ENCODE results near the gene MPP3. TPM values are rescaled to one million over a fixed set of nuclear protein-coding genes. Genes with fewer than 3 reads are reported as not detected.

Gene MPP3
- total and polyA plus RNA-seq, 2 of the 4 experiments (the other 2 are of a cell fraction): 5.7 to 11.9 TPM

DNA sequence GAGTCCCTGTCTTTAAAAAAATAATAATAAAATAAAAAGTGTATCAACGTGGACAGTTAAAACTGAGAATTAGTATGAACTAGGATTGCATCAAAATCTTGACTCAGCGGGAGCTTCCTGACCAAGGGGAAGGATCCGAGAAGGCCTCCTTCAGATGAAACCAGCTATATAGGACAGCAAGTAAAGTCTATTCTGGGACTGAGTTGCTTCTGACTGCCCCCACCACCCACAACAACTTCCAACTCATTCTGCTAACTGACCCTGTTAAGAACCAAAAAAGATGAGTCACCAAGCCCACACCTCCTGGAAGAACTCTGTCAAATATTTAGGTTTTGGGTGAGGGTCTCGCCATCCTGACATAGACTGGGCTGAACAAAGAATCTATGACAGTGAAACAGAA is 24.9 kb downstream of the MPP3 start:
- no peak overlapping the region for H3K9ac ChIP-seq (ENCODE audit: low read depth, low read length)
- no TSS peak for BruUV-seq (replicated peaks)
- H2BK15ac ChIP-seq (ENCODE audit: low read depth, low read length): no peak overlapping the region
- no peak overlapping the region for H2BK5ac ChIP-seq (ENCODE audit: low read depth, low read length, poor library complexity, severe bottlenecking)
- CTCF ChIA-PET: no interaction called here
- in situ Hi-C loops (cut with MboI; ENCODE audit: low sequenced_read_pairs) (no loop called here), intact Hi-C loops (cut with micrococcal nuclease) (no loop called here), dilution Hi-C loops (cut with HindIII; ENCODE audit: low sequenced_read_pairs, unreplicated experiment) (no loop called here)
- no peak overlapping the region for H2BK20ac ChIP-seq (ENCODE audit: low read depth, low read length)
- no peak overlapping the region for H4K91ac ChIP-seq (ENCODE audit: insufficient read depth, low read depth, low read length)
- H3K4me1 ChIP-seq (ENCODE audit: control insufficient read depth, insufficient read depth, low read length): peaks cover 2% of the 10 kb centered on the region; the same call in 1 of the 2 replicates
- H4K20me1 ChIP-seq (ENCODE audit: insufficient read depth, low read length): peaks cover 5% of the 10 kb centered on the region; the same call in 1 of the 2 replicates
- no peak overlapping the region for H3K4me3 ChIP-seq (ENCODE audit: insufficient read depth, low read depth, low read length)
- no CpG with 5 or more reads among the region's 4 CpGs for WGBS, 2 experiments (ENCODE audit: extremely low coverage in 2 of 2, insufficient read length in 1 of 2)
- H2AK9ac ChIP-seq (replicated peaks; ENCODE audit: low read depth, low read length, poor library complexity): no peak overlapping the region
- H4K5ac ChIP-seq (ENCODE audit: low read depth, low read length): no peak overlapping the region
- ATAC-seq (ENCODE audit: low read depth): no peak
- H3K9me1 ChIP-seq (ENCODE audit: insufficient read depth, low read length): 0 out of 2 replicates have a peak, but pooled peaks cover 3% of the 10 kb centered on the region
- H3K4me2 ChIP-seq (ENCODE audit: low read depth, low read length): no peak overlapping the region
- H4K8ac ChIP-seq (ENCODE audit: low read depth in 2 of 2, low read length in 2 of 2): no peak overlapping the region
- no peaks in the 10 kb centered on the region for H3K27me3 ChIP-seq (ENCODE audit: control insufficient read depth, insufficient read depth, low read length)
- H2AFZ ChIP-seq (replicated peaks; ENCODE audit: low read length, poor library complexity): no peak overlapping the region
- H2AK5ac ChIP-seq (ENCODE audit: low read depth, low read length): no peak overlapping the region
- H2BK120ac ChIP-seq (ENCODE audit: low read depth, low read length): no peak overlapping the region
- no peak overlapping the region for H3K23ac ChIP-seq (ENCODE audit: low read depth, low read length)
- H3K27ac ChIP-seq (ENCODE audit: insufficient read depth, low read length): no peak overlapping the region
- DNase-seq: no peak
- H3K9me3 ChIP-seq (ENCODE audit: control insufficient read depth, insufficient read depth, low read length): no peaks in the 10 kb centered on the region
- H3K79me1 ChIP-seq (ENCODE audit: low read depth in 1 of 2, low read length in 2 of 2): peaks cover 0 to 4% of the 10 kb centered on the region in 2 experiments; a peak in 1 of 4 replicates
- no peak overlapping the region for H3K4ac ChIP-seq (ENCODE audit: low read depth, low read length)
- H3K56ac ChIP-seq (ENCODE audit: extremely low read depth, insufficient read depth, low read length): no peak overlapping the region
- no peak for TF ChIP-seq MAFK (IDR thresholded peaks at IDR 0.05; ENCODE audit: low read depth, low read length)
- TF ChIP-seq, protein P1, sequence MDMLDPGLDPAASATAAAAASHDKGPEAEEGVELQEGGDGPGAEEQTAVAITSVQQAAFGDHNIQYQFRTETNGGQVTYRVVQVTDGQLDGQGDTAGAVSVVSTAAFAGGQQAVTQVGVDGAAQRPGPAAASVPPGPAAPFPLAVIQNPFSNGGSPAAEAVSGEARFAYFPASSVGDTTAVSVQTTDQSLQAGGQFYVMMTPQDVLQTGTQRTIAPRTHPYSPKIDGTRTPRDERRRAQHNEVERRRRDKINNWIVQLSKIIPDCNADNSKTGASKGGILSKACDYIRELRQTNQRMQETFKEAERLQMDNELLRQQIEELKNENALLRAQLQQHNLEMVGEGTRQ (IDR thresholded peaks at IDR 0.05; ENCODE audit: low read depth, low read length): no peak
- no peak for TF ChIP-seq MXI1 (IDR thresholded peaks at IDR 0.05; ENCODE audit: borderline replicate concordance, low read depth, low read length)
- no peak for TF ChIP-seq POLR2A (IDR thresholded peaks at IDR 0.05; ENCODE audit: low read depth, low read length)
- TF ChIP-seq BHLHE40 (IDR thresholded peaks at IDR 0.05; ENCODE audit: low read depth, low read length): no peak
- TF ChIP-seq RFX5 (IDR thresholded peaks at IDR 0.05; ENCODE audit: low read depth, low read length): no peak
- no peak for TF ChIP-seq RCOR1 (IDR thresholded peaks at IDR 0.05; ENCODE audit: insufficient replicate concordance, low read length)
- no peak for TF ChIP-seq CHD1 (IDR thresholded peaks at IDR 0.05; ENCODE audit: low read depth, low read length)
- no peak for TF ChIP-seq SMC3 (IDR thresholded peaks at IDR 0.05; ENCODE audit: low read depth, low read length)
- no peak for TF ChIP-seq NFE2L2 (IDR thresholded peaks at IDR 0.05; ENCODE audit: low read depth, low read length)
- TF ChIP-seq, protein P2, sequence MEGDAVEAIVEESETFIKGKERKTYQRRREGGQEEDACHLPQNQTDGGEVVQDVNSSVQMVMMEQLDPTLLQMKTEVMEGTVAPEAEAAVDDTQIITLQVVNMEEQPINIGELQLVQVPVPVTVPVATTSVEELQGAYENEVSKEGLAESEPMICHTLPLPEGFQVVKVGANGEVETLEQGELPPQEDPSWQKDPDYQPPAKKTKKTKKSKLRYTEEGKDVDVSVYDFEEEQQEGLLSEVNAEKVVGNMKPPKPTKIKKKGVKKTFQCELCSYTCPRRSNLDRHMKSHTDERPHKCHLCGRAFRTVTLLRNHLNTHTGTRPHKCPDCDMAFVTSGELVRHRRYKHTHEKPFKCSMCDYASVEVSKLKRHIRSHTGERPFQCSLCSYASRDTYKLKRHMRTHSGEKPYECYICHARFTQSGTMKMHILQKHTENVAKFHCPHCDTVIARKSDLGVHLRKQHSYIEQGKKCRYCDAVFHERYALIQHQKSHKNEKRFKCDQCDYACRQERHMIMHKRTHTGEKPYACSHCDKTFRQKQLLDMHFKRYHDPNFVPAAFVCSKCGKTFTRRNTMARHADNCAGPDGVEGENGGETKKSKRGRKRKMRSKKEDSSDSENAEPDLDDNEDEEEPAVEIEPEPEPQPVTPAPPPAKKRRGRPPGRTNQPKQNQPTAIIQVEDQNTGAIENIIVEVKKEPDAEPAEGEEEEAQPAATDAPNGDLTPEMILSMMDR (conservative IDR thresholded peaks at IDR 0.05; ENCODE audit: low read depth, low read length): no peak
- no peak for TF ChIP-seq FOS (IDR thresholded peaks at IDR 0.05; ENCODE audit: low read depth, low read length)
- no peak for TF ChIP-seq MAZ (IDR thresholded peaks at IDR 0.05; ENCODE audit: borderline replicate concordance, low read depth, low read length)
- TF ChIP-seq CEBPB (IDR thresholded peaks at IDR 0.05; ENCODE audit: low read depth, low read length): no peak
- TF ChIP-seq, protein P3, sequence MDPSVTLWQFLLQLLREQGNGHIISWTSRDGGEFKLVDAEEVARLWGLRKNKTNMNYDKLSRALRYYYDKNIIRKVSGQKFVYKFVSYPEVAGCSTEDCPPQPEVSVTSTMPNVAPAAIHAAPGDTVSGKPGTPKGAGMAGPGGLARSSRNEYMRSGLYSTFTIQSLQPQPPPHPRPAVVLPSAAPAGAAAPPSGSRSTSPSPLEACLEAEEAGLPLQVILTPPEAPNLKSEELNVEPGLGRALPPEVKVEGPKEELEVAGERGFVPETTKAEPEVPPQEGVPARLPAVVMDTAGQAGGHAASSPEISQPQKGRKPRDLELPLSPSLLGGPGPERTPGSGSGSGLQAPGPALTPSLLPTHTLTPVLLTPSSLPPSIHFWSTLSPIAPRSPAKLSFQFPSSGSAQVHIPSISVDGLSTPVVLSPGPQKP (IDR thresholded peaks at IDR 0.05; ENCODE audit: borderline replicate concordance, low read depth, low read length): no peak
- no peak for TF ChIP-seq RAD21 (IDR thresholded peaks at IDR 0.05; ENCODE audit: low read length)
- POLR2A ChIA-PET (ENCODE audit: unreplicated experiment): no interaction called here
- no peak overlapping the region for H3K14ac ChIP-seq (replicated peaks; ENCODE audit: low read depth, low read length)
- no peak overlapping the region for H3K18ac ChIP-seq (ENCODE audit: low read depth, low read length)
- H3K36me3 ChIP-seq (ENCODE audit: control insufficient read depth, insufficient read depth, low read length): peaks cover 14% of the 10 kb centered on the region
